ENCODE data around the gene PRPF31. TPM values are rescaled to one million over a fixed set of nuclear protein-coding genes. Genes with fewer than 3 reads are reported as not detected.

Gene PRPF31
- total and polyA plus RNA-seq, 2 of the 13 experiments (the other 11 are each of a cell fraction or from before 2014, with no cell fraction given): 23.8 to 63.8 TPM

GRCh38 chr19:54178581-54179261 is 63.2 kb downstream of the PRPF31 start (continued):
- TF ChIP-seq, protein P1, sequence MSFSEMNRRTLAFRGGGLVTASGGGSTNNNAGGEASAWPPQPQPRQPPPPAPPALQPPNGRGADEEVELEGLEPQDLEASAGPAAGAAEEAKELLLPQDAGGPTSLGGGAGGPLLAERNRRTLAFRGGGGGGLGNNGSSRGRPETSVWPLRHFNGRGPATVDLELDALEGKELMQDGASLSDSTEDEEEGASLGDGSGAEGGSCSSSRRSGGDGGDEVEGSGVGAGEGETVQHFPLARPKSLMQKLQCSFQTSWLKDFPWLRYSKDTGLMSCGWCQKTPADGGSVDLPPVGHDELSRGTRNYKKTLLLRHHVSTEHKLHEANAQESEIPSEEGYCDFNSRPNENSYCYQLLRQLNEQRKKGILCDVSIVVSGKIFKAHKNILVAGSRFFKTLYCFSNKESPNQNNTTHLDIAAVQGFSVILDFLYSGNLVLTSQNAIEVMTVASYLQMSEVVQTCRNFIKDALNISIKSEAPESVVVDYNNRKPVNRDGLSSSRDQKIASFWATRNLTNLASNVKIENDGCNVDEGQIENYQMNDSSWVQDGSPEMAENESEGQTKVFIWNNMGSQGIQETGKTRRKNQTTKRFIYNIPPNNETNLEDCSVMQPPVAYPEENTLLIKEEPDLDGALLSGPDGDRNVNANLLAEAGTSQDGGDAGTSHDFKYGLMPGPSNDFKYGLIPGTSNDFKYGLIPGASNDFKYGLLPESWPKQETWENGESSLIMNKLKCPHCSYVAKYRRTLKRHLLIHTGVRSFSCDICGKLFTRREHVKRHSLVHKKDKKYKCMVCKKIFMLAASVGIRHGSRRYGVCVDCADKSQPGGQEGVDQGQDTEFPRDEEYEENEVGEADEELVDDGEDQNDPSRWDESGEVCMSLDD (CRISPR knock-in tag; IDR thresholded peaks at IDR 0.05; ENCODE audit: borderline replicate concordance): no peak
- TF ChIP-seq NBN (conservative IDR thresholded peaks at IDR 0.05) (no peak), MTA3 (CRISPR knock-in tag; IDR thresholded peaks at IDR 0.05) (no peak), MAFK (conservative IDR thresholded peaks at IDR 0.05 in 1 of 2, IDR thresholded peaks at IDR 0.05 in 1 of 2; ENCODE audit: low read length in 2 of 2) (no peak)

DNA sequence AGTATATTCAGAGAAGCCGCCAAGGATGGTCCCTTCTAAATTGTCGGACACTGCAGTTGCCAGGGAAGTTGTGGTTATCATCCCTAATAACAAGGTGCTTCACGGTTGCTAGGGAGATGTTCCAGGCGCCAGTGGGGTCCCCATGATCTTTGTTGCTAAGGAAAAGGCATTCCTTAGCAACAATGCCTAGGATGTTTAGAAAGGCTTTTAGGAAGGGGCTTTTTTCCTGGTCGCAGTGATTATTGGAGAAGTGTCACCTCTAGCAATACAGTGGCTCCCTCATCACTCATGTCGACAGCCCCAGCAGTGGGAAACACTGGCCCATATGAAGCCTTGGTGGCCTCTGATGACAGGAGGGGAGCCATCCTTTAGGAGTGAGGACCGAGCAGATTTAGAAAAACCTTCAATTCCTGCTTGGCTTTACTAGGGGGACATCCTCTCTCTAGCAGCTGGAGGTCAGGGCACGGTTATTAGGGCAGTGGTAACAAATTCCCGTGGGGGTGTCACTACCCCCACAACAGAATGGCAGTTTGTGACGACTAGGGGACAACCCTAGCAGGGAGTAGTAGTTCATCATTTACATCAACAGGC is 63.8 kb downstream of the PRPF31 start:
- Histone ChIP-seq H3K4me2 (ENCODE audit: low read depth, low read length) (no peak overlapping the region), H4K20me1 (ENCODE audit: insufficient read depth, low read length) (peaks cover 5% of the 10 kb centered on the region; the same call in 1 of the 2 replicates), H3K4me3 (replicated peaks in 1 of 3; ENCODE audit: insufficient read depth in 1 of 3, low read depth in 2 of 3, low read length in 3 of 3) (no peak overlapping the region), H2AFZ (ENCODE audit: low read length) (no peak overlapping the region), H3K27ac (ENCODE audit: extremely low read length, insufficient read depth, low read length) (peak overlapping the region; percentile 2), H3K9ac (ENCODE audit: insufficient read depth, low read depth, low read length) (no peak overlapping the region), H3K79me2 (ENCODE audit: insufficient read depth, low read length) (no peaks in the 10 kb centered on the region), H3K4me1 (ENCODE audit: insufficient read depth, low read length) (no peaks in the 10 kb centered on the region), H3K9me3 (ENCODE audit: low read length) (no peaks in the 10 kb centered on the region), H3K27me3 (ENCODE audit: control insufficient read depth in 1 of 2, insufficient read depth in 2 of 2, low read length in 2 of 2) (no peaks in the 10 kb centered on the region), H3K36me3 (replicated peaks in 1 of 2; ENCODE audit: control insufficient read depth in 1 of 2, insufficient read depth in 2 of 2, low read length in 2 of 2) (peaks cover 1 to 11% of the 10 kb centered on the region in 2 experiments; a peak in 3 of 5 replicates)
- FAIRE-seq (no peak), DNase-seq (ENCODE audit: low spot score) (no peak), ATAC-seq (no peak)
- POLR2A ChIA-PET: interaction anchor here (1.2 kb wide), 1 partner anchor 43 kb away, joined by 4 read pairs; no protein-coding TSS in a partner anchor
- WGBS (ENCODE audit: low lambda C conversion rate): 86% methylated on average over 4 of the region's 10 CpGs
- BruUV-seq (replicated peaks): no TSS peak
- in situ Hi-C loops (cut with HindIII; ENCODE audit: extremely low pct_ligation_motif_present, low pct_unique_long_range_greater_than_20kb) (no loop called here), intact Hi-C loops (cut with micrococcal nuclease; ENCODE audit: unreplicated experiment) (no loop called here)
- CTCF ChIA-PET (ENCODE audit: low intra/inter-chr PET ratio, low total read pairs): no interaction called here
- TF ChIP-seq TBL1XR1 (IDR thresholded peaks at IDR 0.05; ENCODE audit: borderline replicate concordance, low read length, partially characterized antibody): no peak
- TF ChIP-seq ZNF766 (CRISPR knock-in tag; IDR thresholded peaks at IDR 0.05; ENCODE audit: borderline replicate concordance): no peak
- TF ChIP-seq, protein P2, sequence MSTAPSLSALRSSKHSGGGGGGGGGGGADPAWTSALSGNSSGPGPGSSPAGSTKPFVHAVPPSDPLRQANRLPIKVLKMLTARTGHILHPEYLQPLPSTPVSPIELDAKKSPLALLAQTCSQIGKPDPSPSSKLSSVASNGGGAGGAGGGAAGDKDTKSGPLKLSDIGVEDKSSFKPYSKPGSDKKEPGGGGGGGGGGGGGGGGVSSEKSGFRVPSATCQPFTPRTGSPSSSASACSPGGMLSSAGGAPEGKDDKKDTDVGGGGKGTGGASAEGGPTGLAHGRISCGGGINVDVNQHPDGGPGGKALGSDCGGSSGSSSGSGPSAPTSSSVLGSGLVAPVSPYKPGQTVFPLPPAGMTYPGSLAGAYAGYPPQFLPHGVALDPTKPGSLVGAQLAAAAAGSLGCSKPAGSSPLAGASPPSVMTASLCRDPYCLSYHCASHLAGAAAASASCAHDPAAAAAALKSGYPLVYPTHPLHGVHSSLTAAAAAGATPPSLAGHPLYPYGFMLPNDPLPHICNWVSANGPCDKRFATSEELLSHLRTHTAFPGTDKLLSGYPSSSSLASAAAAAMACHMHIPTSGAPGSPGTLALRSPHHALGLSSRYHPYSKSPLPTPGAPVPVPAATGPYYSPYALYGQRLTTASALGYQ (CRISPR knock-in tag; IDR thresholded peaks at IDR 0.05): no peak
- no peak for TF ChIP-seq ARNT (IDR thresholded peaks at IDR 0.05)
- no peak for TF ChIP-seq SRSF1 (optimal IDR thresholded peaks at IDR 0.05; ENCODE audit: low read depth, low read length)
- TF ChIP-seq NRL (CRISPR knock-in tag; IDR thresholded peaks at IDR 0.05; ENCODE audit: borderline replicate concordance): no peak
- TF ChIP-seq ERF (CRISPR knock-in tag; IDR thresholded peaks at IDR 0.05): no peak
